ENCODE results near the gene GSDMA. TPM values are rescaled to one million over a fixed set of nuclear protein-coding genes. Genes with fewer than 3 reads are reported as not detected.

The GSDMA gene
- total RNA-seq, 1 donor from 2014 or later = 0.26 TPM

DNA sequence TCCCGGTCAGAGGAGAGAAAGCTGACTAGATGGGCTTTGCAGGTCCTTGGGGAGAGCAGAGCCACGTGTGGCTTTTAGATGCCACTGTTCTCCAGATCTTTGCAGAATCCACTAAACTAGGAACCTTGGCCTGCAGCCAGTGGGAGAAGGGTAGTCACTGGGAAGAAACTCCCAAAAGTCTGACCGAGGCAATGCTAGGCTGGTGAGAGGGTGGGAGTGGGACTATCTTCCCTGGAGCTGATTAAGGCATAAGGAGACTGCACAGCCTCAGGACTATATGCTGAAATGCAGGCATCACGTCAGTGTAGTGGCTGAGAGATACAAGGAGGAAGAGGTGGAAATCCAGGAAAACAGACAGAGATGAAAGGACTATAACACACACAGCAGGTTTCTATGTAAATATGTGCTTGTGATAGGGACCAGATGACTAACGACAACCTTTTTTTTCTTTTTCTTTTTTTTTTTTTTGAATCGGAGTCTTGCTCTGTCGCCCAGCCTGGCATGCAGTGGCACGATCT lies 2.2 kb upstream of the GSDMA start:
- DNase-seq (ENCODE audit: low read depth) = no peak
- H3K27me3 ChIP-seq (ENCODE audit: control insufficient read depth, insufficient read depth, low read length) = no peaks in the 10 kb centered on the region
- H3K4me3 ChIP-seq (ENCODE audit: low read depth, low read length) = no peak overlapping the region
- no peak for FAIRE-seq
- no peaks in the 10 kb centered on the region for H3K36me3 ChIP-seq (ENCODE audit: control insufficient read depth, insufficient read depth, low read length)
- TF ChIP-seq, protein P1, sequence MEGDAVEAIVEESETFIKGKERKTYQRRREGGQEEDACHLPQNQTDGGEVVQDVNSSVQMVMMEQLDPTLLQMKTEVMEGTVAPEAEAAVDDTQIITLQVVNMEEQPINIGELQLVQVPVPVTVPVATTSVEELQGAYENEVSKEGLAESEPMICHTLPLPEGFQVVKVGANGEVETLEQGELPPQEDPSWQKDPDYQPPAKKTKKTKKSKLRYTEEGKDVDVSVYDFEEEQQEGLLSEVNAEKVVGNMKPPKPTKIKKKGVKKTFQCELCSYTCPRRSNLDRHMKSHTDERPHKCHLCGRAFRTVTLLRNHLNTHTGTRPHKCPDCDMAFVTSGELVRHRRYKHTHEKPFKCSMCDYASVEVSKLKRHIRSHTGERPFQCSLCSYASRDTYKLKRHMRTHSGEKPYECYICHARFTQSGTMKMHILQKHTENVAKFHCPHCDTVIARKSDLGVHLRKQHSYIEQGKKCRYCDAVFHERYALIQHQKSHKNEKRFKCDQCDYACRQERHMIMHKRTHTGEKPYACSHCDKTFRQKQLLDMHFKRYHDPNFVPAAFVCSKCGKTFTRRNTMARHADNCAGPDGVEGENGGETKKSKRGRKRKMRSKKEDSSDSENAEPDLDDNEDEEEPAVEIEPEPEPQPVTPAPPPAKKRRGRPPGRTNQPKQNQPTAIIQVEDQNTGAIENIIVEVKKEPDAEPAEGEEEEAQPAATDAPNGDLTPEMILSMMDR (IDR thresholded peaks at IDR 0.05; ENCODE audit: insufficient read depth, low read length, severe bottlenecking) = no peak

DNA sequence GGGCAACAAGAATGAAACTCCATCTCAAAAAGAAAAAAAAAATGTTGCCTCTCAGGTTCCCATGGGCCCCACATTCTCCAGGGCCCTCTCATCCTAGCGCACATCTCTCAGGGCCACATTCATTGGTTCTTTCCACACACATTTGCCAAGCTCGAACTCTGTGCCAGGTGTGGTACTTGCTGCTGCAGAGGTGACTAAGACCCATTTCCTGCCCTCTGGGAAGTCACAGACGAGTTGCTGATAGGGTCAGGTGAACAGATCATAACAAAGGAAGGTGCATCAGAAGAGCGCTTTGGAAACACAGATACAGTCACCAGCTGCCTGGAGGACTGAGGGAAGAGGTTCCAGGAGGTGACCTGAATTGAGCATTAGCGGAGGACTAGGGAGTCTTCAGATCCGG lies 1.0 kb downstream of the GSDMA start:
- DNase-seq (ENCODE audit: low read depth) = peak; percentile 98
- TF ChIP-seq, protein P1 (IDR thresholded peaks at IDR 0.05; ENCODE audit: insufficient read depth, low read length, severe bottlenecking) = no peak
- H3K4me3 ChIP-seq (ENCODE audit: low read depth, low read length) = no peak overlapping the region
- peak; percentile 93 for FAIRE-seq
- no peaks in the 10 kb centered on the region for H3K27me3 ChIP-seq (ENCODE audit: control insufficient read depth, insufficient read depth, low read length)
- H3K36me3 ChIP-seq (ENCODE audit: control insufficient read depth, insufficient read depth, low read length) = no peaks in the 10 kb centered on the region

DNA sequence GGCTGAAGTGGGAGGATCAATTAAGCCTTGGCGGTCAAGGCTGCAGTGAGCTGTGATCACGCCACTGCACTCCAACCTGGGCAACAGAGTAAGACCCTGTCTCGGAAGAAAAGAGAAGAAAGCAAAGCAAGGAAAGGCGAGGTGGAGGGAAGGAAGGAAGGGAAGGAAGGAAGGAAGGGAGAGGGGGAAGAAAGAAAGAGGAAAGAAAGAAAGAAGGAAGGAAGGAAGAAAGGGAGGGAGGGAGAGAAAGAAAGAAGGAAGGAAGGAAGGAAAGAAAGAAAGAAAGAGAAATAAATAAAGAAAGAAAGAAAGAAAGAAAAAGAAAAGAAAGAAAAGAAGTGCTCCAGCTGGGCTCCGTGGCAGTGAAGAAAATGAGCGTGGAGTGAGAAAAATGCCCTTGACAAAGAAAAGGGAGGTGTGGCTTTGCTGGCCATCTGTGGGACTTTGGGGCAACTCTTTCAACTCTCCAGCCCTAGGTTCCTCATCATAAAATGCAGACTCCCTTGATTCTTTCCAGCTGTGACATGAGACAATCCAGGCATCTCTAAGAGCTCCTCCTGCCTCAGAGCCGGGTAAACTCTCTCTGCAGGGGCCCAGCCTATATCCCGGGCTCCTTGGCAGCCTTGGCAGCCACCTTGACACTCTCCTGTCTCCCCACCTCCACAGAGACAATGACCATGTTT lies 2.4 kb downstream of the GSDMA start:
- H3K27me3 ChIP-seq (ENCODE audit: control insufficient read depth, insufficient read depth, low read length) = no peaks in the 10 kb centered on the region
- H3K36me3 ChIP-seq (ENCODE audit: control insufficient read depth, insufficient read depth, low read length) = no peaks in the 10 kb centered on the region
- H3K4me3 ChIP-seq (ENCODE audit: low read depth, low read length) = no peak overlapping the region
- DNase-seq (ENCODE audit: low read depth) = no peak
- FAIRE-seq = no peak
- TF ChIP-seq, protein P1 (IDR thresholded peaks at IDR 0.05; ENCODE audit: insufficient read depth, low read length, severe bottlenecking) = no peak

- Histone ChIP-seq H3K27me3 (ENCODE audit: control insufficient read depth, insufficient read depth, low read length) (peaks cover 2% of the 10 kb centered on the region), H3K36me3 (ENCODE audit: control insufficient read depth, insufficient read depth, low read length) (no peaks in the 10 kb centered on the region), H3K4me3 (ENCODE audit: low read depth, low read length) (no peak overlapping the region)
- FAIRE-seq (no peak), DNase-seq (ENCODE audit: low read depth) (no peak)
- TF ChIP-seq, protein P1 (IDR thresholded peaks at IDR 0.05; ENCODE audit: insufficient read depth, low read length, severe bottlenecking) = no peak
These were observed 4.0 kb downstream of the GSDMA start for GRCh38 chr17:39966771-39967170.

DNA sequence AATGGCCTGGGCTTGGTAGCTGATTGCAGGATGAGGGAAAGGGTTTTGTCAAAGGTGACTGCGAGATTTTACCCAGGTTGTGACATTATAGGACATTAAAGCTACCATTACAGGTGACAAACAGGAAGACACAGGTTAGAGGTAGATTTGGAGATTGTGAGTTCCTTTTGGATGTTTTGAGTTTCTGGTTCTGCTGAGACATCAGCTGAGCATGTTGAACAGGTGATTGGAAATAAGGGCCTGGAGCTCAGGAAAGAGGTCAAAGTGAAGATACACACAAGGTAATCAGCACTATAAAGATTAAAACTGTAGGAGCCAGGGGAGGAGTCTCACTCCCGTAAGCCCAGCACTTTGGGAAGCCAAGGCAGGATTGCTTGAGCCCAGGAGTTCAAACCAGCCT lies 6.0 kb downstream of the GSDMA start:
- TF ChIP-seq, protein P1 (IDR thresholded peaks at IDR 0.05; ENCODE audit: insufficient read depth, low read length, severe bottlenecking) = no peak
- no peak for DNase-seq (ENCODE audit: low read depth)
- peaks cover 2% of the 10 kb centered on the region for H3K27me3 ChIP-seq (ENCODE audit: control insufficient read depth, insufficient read depth, low read length)
- no peaks in the 10 kb centered on the region for H3K36me3 ChIP-seq (ENCODE audit: control insufficient read depth, insufficient read depth, low read length)
- H3K4me3 ChIP-seq (ENCODE audit: low read depth, low read length) = no peak overlapping the region
- no peak for FAIRE-seq

DNA sequence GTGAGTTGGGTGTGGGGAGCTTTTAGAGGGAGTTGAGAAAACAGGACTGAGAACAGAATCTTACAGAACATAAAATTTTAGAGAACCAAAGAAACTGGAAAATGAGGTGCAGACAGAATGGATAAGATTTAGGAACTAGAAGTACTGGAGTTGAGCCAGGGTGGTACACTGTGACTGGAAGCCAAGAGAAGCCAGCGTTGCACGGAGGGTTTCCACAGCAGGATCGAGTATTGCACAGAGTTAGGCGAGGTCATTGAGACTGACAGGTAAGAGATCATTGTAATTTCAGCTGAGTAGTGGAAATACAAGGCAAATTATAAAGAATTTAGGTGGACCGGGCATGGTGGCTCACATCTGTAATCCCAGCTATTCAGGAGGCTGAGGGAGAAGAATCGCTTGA lies 6.6 kb downstream of the GSDMA start:
- TF ChIP-seq, protein P1 (IDR thresholded peaks at IDR 0.05; ENCODE audit: insufficient read depth, low read length, severe bottlenecking) = no peak
- Histone ChIP-seq H3K27me3 (ENCODE audit: control insufficient read depth, insufficient read depth, low read length) (peaks cover 2% of the 10 kb centered on the region), H3K36me3 (ENCODE audit: control insufficient read depth, insufficient read depth, low read length) (no peaks in the 10 kb centered on the region), H3K4me3 (ENCODE audit: low read depth, low read length) (no peak overlapping the region)
- FAIRE-seq = no peak
- no peak for DNase-seq (ENCODE audit: low read depth)

All from bronchial epithelial cell (primary cell).